H1 (cell line): ENCODE results near the gene TDRD3. TPM values are rescaled to one million over a fixed set of nuclear protein-coding genes. Genes with fewer than 3 reads are reported as not detected.

Experiments used
- CTCF ChIA-PET: fragments of 300-600 bp; sonication (Branson Sonifier 250); formaldehyde crosslinking; loops from one replicate; lab custom pipeline; 2021; ENCODE audit not compliant: partially characterized antibody; lab: Charles Lee
- POLR2A ChIA-PET: fragments of 300-600 bp; sonication (Branson Sonifier 250); formaldehyde crosslinking; loops from one replicate; lab custom pipeline; 2021; ENCODE audit warnings: inconsistent platforms; ENCODE audit not compliant: partially characterized antibody; lab: Charles Lee
- DNase-seq, 2 experiments: peaks; one replicate each; pipeline versions ENCODE4 v3.0.0 to v3.0.0-alpha.2; 2010 to 2022; ENCODE audit warnings: low spot score in 2 of 2, low read depth in 1 of 2, mixed read lengths in 1 of 2
- FAIRE-seq: peaks from 2 replicates; lab custom pipeline; 2011; peaks lifted over from hg19 to GRCh38; lab: Jason Lieb, UNC
- H2AFZ ChIP-seq: 2 replicates; pipeline ENCODE4 v1.8.1; 2012; ENCODE audit warnings: low read length, inconsistent platforms
- H2AK5ac ChIP-seq: 2 replicates; pipeline ENCODE4 v1.6.1; 2013; ENCODE audit warnings: low read depth, low read length
- H2BK120ac ChIP-seq: replicated peaks from 2 replicates; pipeline ENCODE3; 2013; ENCODE audit warnings: low read depth, low read length, inconsistent platforms
- H2BK12ac ChIP-seq: 2 replicates; pipeline ENCODE4 v1.6.1; 2013; ENCODE audit warnings: low read depth, low read length
- H2BK15ac ChIP-seq: 2 replicates; pipeline ENCODE4 v1.6.1; 2013; ENCODE audit warnings: low read length
- H2BK20ac ChIP-seq: 2 replicates; pipeline ENCODE4 v1.6.1; 2013; ENCODE audit warnings: low read length
- H2BK5ac ChIP-seq: 2 replicates; pipeline ENCODE4 v1.6.1; 2013; ENCODE audit warnings: low read depth, low read length
- H3K14ac ChIP-seq: 2 replicates; pipeline ENCODE4 v1.6.1; 2013; ENCODE audit warnings: inconsistent platforms; ENCODE audit not compliant: insufficient read length
- H3K18ac ChIP-seq: 2 replicates; pipeline ENCODE4 v1.6.1; 2013; ENCODE audit warnings: low read length; ENCODE audit errors: extremely low read depth
- H3K23ac ChIP-seq: 2 replicates; pipeline ENCODE4 v1.6.1; 2013; ENCODE audit warnings: inconsistent platforms; ENCODE audit not compliant: insufficient read length
- H3K23me2 ChIP-seq: 2 replicates; pipeline ENCODE4 v1.6.1; 2013; ENCODE audit warnings: low read depth, low read length
- H3K27ac ChIP-seq: 2 replicates; pipeline ENCODE4 v1.6.1; 2011; ENCODE audit warnings: low read depth, low read length, inconsistent platforms
- H3K27me3 ChIP-seq, 4 experiments: replicated peaks in 1 of 4; 1 replicate in 1 of 4; 2 replicates in 3 of 4; pipeline versions ENCODE4 v1.6.1 to v1.8.1; 2011 to 2013; ENCODE audit warnings: low read length in 3 of 4, mild to moderate bottlenecking in 3 of 4, inconsistent platforms in 2 of 4, mixed read lengths in 2 of 4, moderate library complexity in 1 of 4; ENCODE audit not compliant: control insufficient read depth in 3 of 4, insufficient read depth in 3 of 4; ENCODE audit errors: extremely low read depth in 1 of 4
- H3K36me3 ChIP-seq, 4 experiments: 2 replicates each; pipeline versions ENCODE4 v1.6.1 to v1.8.1; 2011 to 2013; ENCODE audit warnings: mild to moderate bottlenecking in 4 of 4, low read length in 3 of 4, moderate library complexity in 2 of 4, control low read depth in 1 of 4, inconsistent platforms in 1 of 4; ENCODE audit not compliant: insufficient read depth in 4 of 4, control insufficient read depth in 2 of 4
- H3K4ac ChIP-seq: replicated peaks from 2 replicates; pipeline ENCODE3; 2013; ENCODE audit warnings: low read length, low read depth, mixed read lengths, inconsistent platforms; ENCODE audit not compliant: insufficient read length
- H3K4me1 ChIP-seq, 4 experiments: replicated peaks in 1 of 4; 1 replicate in 1 of 4; 2 replicates in 3 of 4; pipeline versions ENCODE4 v1.6.1 to v1.8.1; 2011 to 2013; ENCODE audit warnings: low read length in 3 of 4, inconsistent platforms in 2 of 4, mixed read lengths in 1 of 4; ENCODE audit not compliant: insufficient read depth in 4 of 4, control insufficient read depth in 3 of 4
- H3K4me2 ChIP-seq, 2 experiments: 2 replicates each; pipeline versions ENCODE4 v1.6.1 to v1.8.1; 2011 to 2013; ENCODE audit warnings: low read depth in 2 of 2, low read length in 2 of 2, control low read depth in 1 of 2, inconsistent platforms in 1 of 2, mild to moderate bottlenecking in 1 of 2; ENCODE audit not compliant: insufficient read depth in 1 of 2
- H3K4me3 ChIP-seq, 4 experiments: fragments of 200-600, 300-600 bp in 1 of 4; sonication (generic), shearing (Covaris generic), sonication (Bioruptor Twin) in 1 of 4; 2 replicates each; pipeline versions ENCODE4 v1.5.1 to v1.8.1; 2011 to 2016; ENCODE audit warnings: low read length in 4 of 4, low read depth in 3 of 4, control low read depth in 2 of 4, inconsistent platforms in 2 of 4, mild to moderate bottlenecking in 2 of 4, mixed read lengths in 1 of 4, moderate library complexity in 1 of 4; ENCODE audit not compliant: insufficient read depth in 2 of 4; ENCODE audit errors: extremely low read depth in 1 of 4
- H3K56ac ChIP-seq: replicated peaks from 2 replicates; pipeline ENCODE3; 2013; ENCODE audit warnings: low read depth, mild to moderate bottlenecking, mixed read lengths, low read length, inconsistent platforms; ENCODE audit not compliant: insufficient read length
- H3K79me1 ChIP-seq: 2 replicates; pipeline ENCODE4 v1.6.1; 2013; ENCODE audit warnings: low read depth, low read length, control low read depth
- H3K79me2 ChIP-seq, 2 experiments: 2 replicates each; pipeline versions ENCODE4 v1.6.1 to v1.8.1; 2012 to 2013; ENCODE audit warnings: low read length in 2 of 2, mild to moderate bottlenecking in 2 of 2, inconsistent platforms in 1 of 2; ENCODE audit not compliant: insufficient read depth in 2 of 2, control insufficient read depth in 1 of 2
- H3K9ac ChIP-seq, 4 experiments: replicated peaks in 1 of 4; 1 replicate in 1 of 4; 2 replicates in 3 of 4; pipeline versions ENCODE4 v1.6.1 to v1.8.1; 2011 to 2013; ENCODE audit warnings: low read depth in 3 of 4, low read length in 3 of 4, control low read depth in 2 of 4, mild to moderate bottlenecking in 2 of 4, moderate library complexity in 2 of 4, inconsistent platforms in 1 of 4; ENCODE audit errors: extremely low read depth in 1 of 4
- H3K9me3 ChIP-seq, 2 experiments: 2 replicates each; pipeline versions ENCODE4 v1.6.1 to v1.8.1; 2012 to 2013; ENCODE audit warnings: mild to moderate bottlenecking in 2 of 2, moderate library complexity in 2 of 2, control low read depth in 1 of 2, inconsistent platforms in 1 of 2, low read depth in 1 of 2, low read length in 1 of 2, mixed read lengths in 1 of 2; ENCODE audit not compliant: insufficient read depth in 2 of 2
- H4K20me1 ChIP-seq, 2 experiments: replicated peaks in 1 of 2; 2 replicates each; pipeline versions ENCODE3 to v1.8.1; 2011 to 2013; ENCODE audit warnings: inconsistent platforms in 2 of 2, low read length in 2 of 2, mild to moderate bottlenecking in 1 of 2; ENCODE audit not compliant: insufficient read depth in 2 of 2, control insufficient read depth in 1 of 2
- H4K5ac ChIP-seq: 2 replicates; pipeline ENCODE4 v1.6.1; 2013; ENCODE audit warnings: low read length, low read depth, mixed read lengths, inconsistent platforms; ENCODE audit not compliant: insufficient read length
- H4K8ac ChIP-seq: 2 replicates; pipeline ENCODE4 v1.8.0; 2013; ENCODE audit warnings: mild to moderate bottlenecking, moderate library complexity, low read length, inconsistent platforms; ENCODE audit not compliant: insufficient read depth; ENCODE audit errors: extremely low read depth
- H4K91ac ChIP-seq: replicated peaks from 2 replicates; pipeline ENCODE3; 2013; ENCODE audit warnings: low read length, mixed read lengths, inconsistent platforms; ENCODE audit not compliant: insufficient read length
- EGR1 ChIP-seq: IDR thresholded peaks from 2 replicates; pipeline ENCODE4 v1.6.1; 2011; ENCODE audit warnings: low read depth, low read length, borderline replicate concordance
- JUND ChIP-seq: IDR thresholded peaks from 2 replicates; pipeline ENCODE4 v1.6.1; 2011; ENCODE audit warnings: mild to moderate bottlenecking, improper control_type of control experiment, low read length
- NANOG ChIP-seq: IDR thresholded peaks from 2 replicates; pipeline ENCODE4 v1.6.1; 2011; ENCODE audit warnings: low read length, low read depth, mild to moderate bottlenecking, inconsistent platforms; ENCODE audit not compliant: insufficient read depth, poor library complexity, severe bottlenecking
- WGBS, 2 experiments: shearing (Covaris generic) in 1 of 2; methylation state at CpG; one replicate each; pipeline versions ENCODE4 v1.1.6 to v1.1.7; 2013 to 2015; ENCODE audit warnings: low lambda C conversion rate in 2 of 2, mixed read lengths in 2 of 2, inconsistent platforms in 1 of 2, low coverage in 1 of 2, missing lambda C conversion rate in 1 of 2; ENCODE audit not compliant: insufficient replicate concordance in 2 of 2, insufficient coverage in 1 of 2, insufficient read length in 1 of 2; ENCODE audit errors: extremely low coverage in 1 of 2, missing lambda C conversion rate in 1 of 2; 5-methylcytosine and 5-hydroxymethylcytosine counted together
- polyA plus RNA-seq, 7 experiments: library from polyadenylated mRNA; depleted of rRNA in 3 of 7; stranded (reverse) in 5 of 7; unstranded in 2 of 7; fragments of >200 nt in 5 of 7; fragments of 200-250 nt in 2 of 7; gene quantifications; 1 replicate in 5 of 7; 2 replicates in 1 of 7; 4 replicates in 1 of 7; pipeline versions ENCODE4 v1.2.1 to v1.2.3, GENCODE V29; 2011 to 2013; ENCODE audit warnings: missing spikeins in 2 of 7, mixed read lengths in 2 of 7
- total RNA-seq: library from RNA; stranded (reverse); fragmentation: NEBNext Ultra II Directional; extraction: Animal tissue kit (Norgen Biotek cat#: 25700); gene quantifications from 2 replicates; pipeline ENCODE4 v1.2.1, GENCODE V29; 2021
- TF ChIP-seq, protein P1 (sequence below): IDR thresholded peaks from 2 replicates; pipeline ENCODE4 v1.6.1; 2012; ENCODE audit warnings: low read length, inconsistent platforms

Gene TDRD3
- total and polyA plus RNA-seq, 2 of the 8 experiments (the other 6 are each of a cell fraction or from before 2014, with no cell fraction given): 2.5 to 14.7 TPM

GRCh38 chr13:60520902-60521569, 124.0 kb downstream of the TDRD3 start:
- Histone ChIP-seq H3K4me2 (no peak overlapping the region), H4K8ac (no peak overlapping the region), H3K4me3 (no peak overlapping the region), H3K79me1 (no peaks in the 10 kb centered on the region), H2BK20ac (no peak overlapping the region), H3K56ac (no peak overlapping the region), H3K9me3 (no peaks in the 10 kb centered on the region), H2BK12ac (no peak overlapping the region), H3K18ac (no peak overlapping the region), H3K36me3 (no peaks in the 10 kb centered on the region), H2BK5ac (no peak overlapping the region), H2BK15ac (no peak overlapping the region), H4K91ac (no peak overlapping the region), H3K27ac (no peak overlapping the region), H3K4ac (no peak overlapping the region), H2BK120ac (no peak overlapping the region), H2AFZ (no peak overlapping the region), H3K79me2 (no peaks in the 10 kb centered on the region), H2AK5ac (no peak overlapping the region), H3K4me1 (no peaks in the 10 kb centered on the region; a peak in 1 of 7 replicates), H4K20me1 (no peaks in the 10 kb centered on the region), H3K23ac (no peak overlapping the region), H3K9ac (no peak overlapping the region), H3K27me3 (no peaks in the 10 kb centered on the region), H4K5ac (no peak overlapping the region), H3K23me2 (no peaks in the 10 kb centered on the region), H3K14ac (no peak overlapping the region)
- no peak for DNase-seq
- no peak for FAIRE-seq
- ChIA-PET POLR2A (no interaction called here), CTCF (interaction anchor here (1.1 to 1.3 kb wide), 2 partner anchors 92 to 97 kb away, joined by 3 read pairs; no protein-coding TSS in a partner anchor)
- WGBS, 2 experiments: 95% methylated on average over 4 of the region's 4 CpGs; no CpG with 5 or more reads in 1 of the 2 experiments
- TF ChIP-seq JUND (no peak), NANOG (no peak), EGR1 (no peak)
- TF ChIP-seq, protein P1, sequence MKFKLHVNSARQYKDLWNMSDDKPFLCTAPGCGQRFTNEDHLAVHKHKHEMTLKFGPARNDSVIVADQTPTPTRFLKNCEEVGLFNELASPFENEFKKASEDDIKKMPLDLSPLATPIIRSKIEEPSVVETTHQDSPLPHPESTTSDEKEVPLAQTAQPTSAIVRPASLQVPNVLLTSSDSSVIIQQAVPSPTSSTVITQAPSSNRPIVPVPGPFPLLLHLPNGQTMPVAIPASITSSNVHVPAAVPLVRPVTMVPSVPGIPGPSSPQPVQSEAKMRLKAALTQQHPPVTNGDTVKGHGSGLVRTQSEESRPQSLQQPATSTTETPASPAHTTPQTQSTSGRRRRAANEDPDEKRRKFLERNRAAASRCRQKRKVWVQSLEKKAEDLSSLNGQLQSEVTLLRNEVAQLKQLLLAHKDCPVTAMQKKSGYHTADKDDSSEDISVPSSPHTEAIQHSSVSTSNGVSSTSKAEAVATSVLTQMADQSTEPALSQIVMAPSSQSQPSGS: no peak
